Left kidney (tissue), 2 donors: ENCODE results near the gene LCE2C. TPM values are rescaled to one million over a fixed set of nuclear protein-coding genes. Genes with fewer than 3 reads are reported as not detected.

Experiments used
- DNase-seq: peaks from one replicate; pipeline ENCODE4 v3.0.0-alpha.2; 2013
- polyA plus RNA-seq: library from polyadenylated mRNA; unstranded; fragments of 120-200 nt; gene quantifications from one replicate; pipeline ENCODE4 v1.2.1, GENCODE V29; 2013; ENCODE audit not compliant: insufficient read length

Gene LCE2C
- polyA plus RNA-seq, 1 donor: not detected

DNA sequence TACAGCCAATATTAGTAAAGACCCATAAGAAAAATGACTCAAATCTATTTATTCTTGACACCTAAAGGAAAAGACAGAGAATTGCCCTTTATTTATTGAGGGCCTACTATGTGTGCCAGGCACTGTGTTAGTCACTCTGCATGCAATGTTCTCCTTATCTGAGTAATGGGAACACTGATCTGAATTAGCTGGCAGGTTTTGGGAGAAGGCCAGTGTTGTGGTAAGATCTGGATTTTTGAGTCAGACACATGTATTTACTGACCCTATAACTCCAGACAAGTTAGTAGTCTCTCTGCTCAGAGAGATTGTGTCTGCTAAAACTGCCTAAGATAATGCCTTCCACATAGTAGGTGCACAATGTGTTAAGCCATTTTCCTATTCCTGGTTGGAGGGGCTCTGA, 50.2 kb downstream of the LCE2C start:
- no peak for DNase-seq

Other genes starting within 250 kb of the LCE2C start
- gene LCE5A, start 164.5 kb upstream of the LCE2C start, polyA plus RNA-seq: 0.17 TPM
- gene CRCT1, start 160.8 kb upstream of the LCE2C start, polyA plus RNA-seq: not detected
- gene LCE3E, start 108.5 kb upstream of the LCE2C start, polyA plus RNA-seq: not detected
- gene LCE3D, start 94.8 kb upstream of the LCE2C start, polyA plus RNA-seq: not detected
- gene LCE3C, start 75.0 kb upstream of the LCE2C start, polyA plus RNA-seq: not detected
- not detected for gene LCE3B, start 61.5 kb upstream of the LCE2C start, polyA plus RNA-seq
- not detected for gene LCE3A, start 52.2 kb upstream of the LCE2C start, polyA plus RNA-seq
- gene LCE2D, start 11.9 kb upstream of the LCE2C start, polyA plus RNA-seq: not detected
- gene LCE2B, start 10.8 kb downstream of the LCE2C start, polyA plus RNA-seq: not detected
- not detected for gene LCE2A, start 23.1 kb downstream of the LCE2C start, polyA plus RNA-seq
- gene LCE4A, start 32.9 kb downstream of the LCE2C start, polyA plus RNA-seq: not detected
- not detected for gene KPRP, start 82.7 kb downstream of the LCE2C start, polyA plus RNA-seq
- not detected for gene LCE1F, start 99.9 kb downstream of the LCE2C start, polyA plus RNA-seq
- gene LCE1E, start 111.0 kb downstream of the LCE2C start, polyA plus RNA-seq: not detected
- not detected for gene LCE1D, start 121.4 kb downstream of the LCE2C start, polyA plus RNA-seq
- gene LCE1C, start 131.4 kb downstream of the LCE2C start, polyA plus RNA-seq: not detected
- gene LCE1B, start 136.7 kb downstream of the LCE2C start, polyA plus RNA-seq: not detected
- gene LCE1A, start 152.2 kb downstream of the LCE2C start, polyA plus RNA-seq: not detected
- gene LCE6A, start 167.6 kb downstream of the LCE2C start, polyA plus RNA-seq: not detected
- gene LCE7A, start 184.7 kb downstream of the LCE2C start, polyA plus RNA-seq: not detected
- not detected for gene SMCP, start 203.0 kb downstream of the LCE2C start, polyA plus RNA-seq
- 0.23 TPM for gene IVL, start 233.3 kb downstream of the LCE2C start, polyA plus RNA-seq